Transverse colon (tissue), 4 donors: ENCODE results near the gene NRIP3. TPM values are rescaled to one million over a fixed set of nuclear protein-coding genes. Genes with fewer than 3 reads are reported as not detected.

ENCODE experiments used
- DNase-seq: peaks from one replicate; pipeline ENCODE4 v3.0.0-alpha.2; 2019
- H3K27ac ChIP-seq, 4 donors: fragments of 200-600 bp; sonication (generic); 2 replicates each; pipeline ENCODE4 v1.5.1; 2016 to 2018; ENCODE audit warnings: inconsistent platforms in 4 of 4
- H3K27me3 ChIP-seq: fragments of 200-600 bp; sonication (generic); 2 replicates; pipeline ENCODE4 v1.5.1; 2017; ENCODE audit warnings: inconsistent platforms
- H3K36me3 ChIP-seq, 4 donors: fragments of 200-600 bp; sonication (generic); 2 replicates each; pipeline ENCODE4 v1.5.1; 2017 to 2019; ENCODE audit warnings: inconsistent platforms in 4 of 4
- H3K4me1 ChIP-seq, 4 donors: fragments of 200-600 bp; sonication (generic); 2 replicates each; pipeline ENCODE4 v1.5.1; 2017 to 2020; ENCODE audit warnings: inconsistent platforms in 4 of 4
- H3K4me3 ChIP-seq, 4 donors: fragments of 200-600 bp; sonication (generic); 1 replicate in 1 of 4; 2 replicates in 3 of 4; pipeline versions ENCODE4 v1.5.1 to v1.6.1; 2017 to 2019; ENCODE audit warnings: inconsistent platforms in 4 of 4
- H3K9me3 ChIP-seq, 2 donors: fragments of 200-600 bp; sonication (generic); 2 replicates each; pipeline ENCODE4 v1.5.1; 2017 to 2019; ENCODE audit warnings: inconsistent platforms in 2 of 2
- EP300 ChIP-seq: sonication (generic); formaldehyde crosslinking; IDR thresholded peaks from one replicate; pipeline ENCODE4 v1.6.1; 2017; ENCODE audit warnings: antibody characterized with exemption, low read depth
- POLR2A ChIP-seq: fragments of 450-650 bp; IDR thresholded peaks from one replicate; pipeline ENCODE4 v1.6.1; 2016; ENCODE audit warnings: antibody characterized with exemption, mild to moderate bottlenecking, moderate library complexity
- POLR2AphosphoS5 ChIP-seq, 3 donors: sonication (generic); formaldehyde crosslinking; IDR thresholded peaks; one replicate each; pipeline ENCODE4 v1.6.1; 2016; ENCODE audit warnings: antibody characterized with exemption in 3 of 3
- WGBS, 2 donors: methylation state at CpG; one replicate each; pipeline ENCODE4 v1.1.5; 2018; ENCODE audit warnings: low coverage in 1 of 2; 5-methylcytosine and 5-hydroxymethylcytosine counted together
- in situ Hi-C, 4 donors: fragments of 200-750 bp; cut with MboI; loops; one replicate each; pipeline versions ENCODE4 v1.15.0 to v1.15.1; 2017; ENCODE audit warnings: low sequenced_read_pairs in 3 of 4, low pct_ligation_motif_present in 1 of 4, low pct_unique_long_range_greater_than_20kb in 1 of 4
- intact Hi-C: fragments of 100-400 bp; cut with DNase I; formaldehyde crosslinking; loops from one replicate; pipeline ENCODE4 v1.15.1; 2023; ENCODE audit warnings: low total_unique reads
- total RNA-seq, 4 donors: library from RNA; depleted of rRNA; stranded (reverse); fragments of >200 nt; gene quantifications; one replicate each; pipeline ENCODE4 v1.1.0, GENCODE V29; 2016
- TF ChIP-seq, protein P1 (sequence below), 5 experiments: fragments of 200-600 bp in 3 of 5; fragments of 450-650 bp in 2 of 5; sonication (generic) in 3 of 5; IDR thresholded peaks; 1 replicate in 2 of 5; 2 replicates in 3 of 5; pipeline ENCODE4 v1.5.1; 2016 to 2017; ENCODE audit warnings: antibody characterized with exemption in 5 of 5, inconsistent platforms in 3 of 5, mild to moderate bottlenecking in 2 of 5, moderate library complexity in 1 of 5

NRIP3 gene
- total RNA-seq, 4 donors from 2014 or later, result 0.82 to 1.9 TPM; not detected in 2

DNA sequence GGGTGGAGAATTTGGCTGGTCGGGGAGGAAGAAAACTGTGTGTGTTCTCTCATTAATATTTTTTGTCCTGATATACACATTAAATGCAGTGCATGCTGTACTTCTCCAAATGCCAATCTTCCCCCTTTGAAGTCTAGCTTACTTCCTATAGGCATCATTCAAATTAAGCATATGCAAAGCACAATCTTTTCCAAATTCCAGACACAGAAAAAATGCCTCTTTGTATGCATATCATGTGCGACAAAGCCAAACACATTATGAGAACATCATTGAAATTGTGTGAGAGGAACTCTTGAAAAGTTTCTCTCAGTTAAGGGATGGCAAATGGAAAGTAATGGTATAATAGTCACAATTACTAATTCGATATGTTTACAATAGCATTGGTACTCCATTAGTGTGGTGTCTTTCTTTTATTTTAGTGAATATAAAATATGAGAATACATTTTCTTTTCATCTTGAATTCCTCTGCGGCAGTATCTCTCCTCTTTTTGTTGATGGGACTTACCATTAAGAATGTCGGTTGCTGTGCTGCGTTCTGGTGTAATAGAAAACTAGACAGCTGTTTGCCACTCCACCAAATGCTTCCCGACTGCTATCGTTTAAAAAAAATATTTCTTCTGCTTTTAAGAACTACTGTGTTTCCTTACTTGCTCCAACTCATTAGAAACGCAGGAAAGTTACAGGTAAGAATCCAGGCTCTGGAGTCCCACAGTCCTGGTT, 19.3 kb upstream of the NRIP3 start:
- intact Hi-C loops, result no loop called here
- 91 to 93% methylated on average over 9 of the region's 9 CpGs for WGBS, 2 donors
- TF ChIP-seq EP300, result no peak
- TF ChIP-seq POLR2A, result no peak
- TF ChIP-seq, protein P1, sequence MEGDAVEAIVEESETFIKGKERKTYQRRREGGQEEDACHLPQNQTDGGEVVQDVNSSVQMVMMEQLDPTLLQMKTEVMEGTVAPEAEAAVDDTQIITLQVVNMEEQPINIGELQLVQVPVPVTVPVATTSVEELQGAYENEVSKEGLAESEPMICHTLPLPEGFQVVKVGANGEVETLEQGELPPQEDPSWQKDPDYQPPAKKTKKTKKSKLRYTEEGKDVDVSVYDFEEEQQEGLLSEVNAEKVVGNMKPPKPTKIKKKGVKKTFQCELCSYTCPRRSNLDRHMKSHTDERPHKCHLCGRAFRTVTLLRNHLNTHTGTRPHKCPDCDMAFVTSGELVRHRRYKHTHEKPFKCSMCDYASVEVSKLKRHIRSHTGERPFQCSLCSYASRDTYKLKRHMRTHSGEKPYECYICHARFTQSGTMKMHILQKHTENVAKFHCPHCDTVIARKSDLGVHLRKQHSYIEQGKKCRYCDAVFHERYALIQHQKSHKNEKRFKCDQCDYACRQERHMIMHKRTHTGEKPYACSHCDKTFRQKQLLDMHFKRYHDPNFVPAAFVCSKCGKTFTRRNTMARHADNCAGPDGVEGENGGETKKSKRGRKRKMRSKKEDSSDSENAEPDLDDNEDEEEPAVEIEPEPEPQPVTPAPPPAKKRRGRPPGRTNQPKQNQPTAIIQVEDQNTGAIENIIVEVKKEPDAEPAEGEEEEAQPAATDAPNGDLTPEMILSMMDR (IDR thresholded peaks at IDR 0.05), result no peak
- TF ChIP-seq POLR2AphosphoS5 (IDR thresholded peaks at IDR 0.05), result no peak
- no peak overlapping the region for H3K27ac ChIP-seq
- H3K4me3 ChIP-seq, result no peak overlapping the region
- no peaks in the 10 kb centered on the region for H3K27me3 ChIP-seq
- DNase-seq, result no peak
- no peaks in the 10 kb centered on the region for H3K9me3 ChIP-seq
- no peaks in the 10 kb centered on the region for H3K4me1 ChIP-seq
- H3K36me3 ChIP-seq, result no peaks in the 10 kb centered on the region
- in situ Hi-C loops, result loop anchor here in 2 of 4 donors (25.0 kb wide), 2 partner anchors 114 to 489 kb away; no protein-coding TSS in a partner anchor

DNA sequence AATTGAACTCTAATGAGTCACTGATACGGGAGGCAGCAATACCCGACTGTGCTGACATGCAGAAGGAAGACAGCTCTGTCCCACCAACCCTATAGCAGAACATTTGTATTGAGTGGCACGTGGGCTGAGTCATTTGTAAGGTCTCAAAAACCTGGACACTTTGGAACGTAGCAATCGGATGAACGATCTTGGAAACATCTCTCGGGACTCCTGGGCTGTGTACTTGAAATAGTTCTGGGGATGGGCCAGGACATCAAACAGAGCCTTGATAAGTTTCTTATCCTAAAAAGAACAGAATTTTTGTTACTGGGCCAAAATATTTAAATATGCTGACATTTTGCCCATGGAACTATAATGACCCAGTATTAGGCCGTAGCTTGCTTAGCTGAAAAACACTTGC, 17.1 kb upstream of the NRIP3 start:
- WGBS, 2 donors, result 66 to 68% methylated on average over 8 of the region's 8 CpGs
- Histone ChIP-seq H3K27me3 (no peaks in the 10 kb centered on the region), H3K4me1 (peaks cover 0 to 5% (median 0%) of the 10 kb centered on the region in 4 donors), H3K27ac (no peak overlapping the region), H3K36me3 (no peaks in the 10 kb centered on the region), H3K4me3 (no peak overlapping the region), H3K9me3 (no peaks in the 10 kb centered on the region)
- in situ Hi-C loops (loop anchor here in 2 of 4 donors (25.0 kb wide), 2 partner anchors 116 to 491 kb away; no protein-coding TSS in a partner anchor), intact Hi-C loops (no loop called here)
- TF ChIP-seq, protein P1 (IDR thresholded peaks at IDR 0.05), result no peak
- TF ChIP-seq POLR2A, result no peak
- no peak for TF ChIP-seq POLR2AphosphoS5 (IDR thresholded peaks at IDR 0.05)
- no peak for TF ChIP-seq EP300
- DNase-seq, result no peak

- DNase-seq, result no peak
- Histone ChIP-seq H3K36me3 (no peaks in the 10 kb centered on the region), H3K27me3 (no peaks in the 10 kb centered on the region), H3K4me1 (peaks cover 0 to 8% (median 0%) of the 10 kb centered on the region in 4 donors), H3K27ac (no peak overlapping the region), H3K4me3 (no peak overlapping the region), H3K9me3 (no peaks in the 10 kb centered on the region)
- in situ Hi-C loops (loop anchor here (5.0 to 25.0 kb wide), 4 partner anchors 112 to 492 kb away; no protein-coding TSS in a partner anchor), intact Hi-C loops (loop anchor here (5.0 kb wide), 2 partner anchors 72 to 117 kb away; partner anchors contain the start of gene SCUBE2)
- 78 to 91% methylated on average over 6 of the region's 6 CpGs for WGBS, 2 donors
- TF ChIP-seq, protein P1 (IDR thresholded peaks at IDR 0.05), result no peak
Observed at GRCh38 chr11:9019861-9020260, 16.1 kb upstream of the NRIP3 start.

GRCh38 chr11:9017773-9018172, 14.0 kb upstream of the NRIP3 start:
- Histone ChIP-seq H3K9me3 (no peaks in the 10 kb centered on the region), H3K4me1 (peaks cover 0 to 8% (median 0%) of the 10 kb centered on the region in 4 donors), H3K36me3 (no peaks in the 10 kb centered on the region), H3K27me3 (no peaks in the 10 kb centered on the region), H3K27ac (no peak overlapping the region), H3K4me3 (no peak overlapping the region)
- WGBS, 2 donors, result 63 to 83% methylated on average over 1 to 5 of the region's 5 CpGs
- intact Hi-C loops (loop anchor here (5.0 kb wide), 2 partner anchors 75 to 120 kb away; partner anchors contain the start of gene SCUBE2), in situ Hi-C loops (loop anchor here (5.0 to 25.0 kb wide), 4 partner anchors 115 to 495 kb away; no protein-coding TSS in a partner anchor)
- peak; percentile 39 for DNase-seq
- TF ChIP-seq, protein P1 (IDR thresholded peaks at IDR 0.05), result no peak
- TF ChIP-seq EP300 (no peak), POLR2AphosphoS5 (IDR thresholded peaks at IDR 0.05) (peak in 1 of 3 donors; percentile 10), POLR2A (no peak)
